GM21381 (cell line): ENCODE data around the gene PEBP1.

Experiments
- ATAC-seq: cut with Tn5 transposase; IDR thresholded peaks from one replicate; pipeline ENCODE4 v1.9.1; 2021; ENCODE audit warnings: mild to moderate bottlenecking, moderate library complexity; ENCODE audit not compliant: unreplicated experiment

Gene PEBP1

DNA sequence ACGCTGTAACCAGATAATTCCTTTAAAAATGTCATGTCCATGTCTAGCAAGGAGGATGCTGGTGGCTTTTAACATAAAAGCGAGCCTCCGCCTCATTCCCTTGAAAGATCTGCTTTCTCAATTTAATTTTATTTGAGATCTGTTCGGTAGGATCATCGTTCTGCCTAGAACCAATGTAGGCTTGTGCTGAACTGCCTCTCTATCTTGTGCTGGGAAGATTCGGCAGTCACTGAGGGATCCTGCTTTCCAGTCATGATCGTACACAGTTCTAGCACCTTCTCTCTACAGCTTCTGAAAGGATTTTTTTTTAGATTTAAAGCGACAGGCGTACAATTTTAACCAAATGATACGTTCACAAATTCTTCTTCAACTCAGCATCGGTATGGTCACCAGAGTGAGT lies 54.3 kb downstream of the PEBP1 start:
- ATAC-seq, result no peak

DNA sequence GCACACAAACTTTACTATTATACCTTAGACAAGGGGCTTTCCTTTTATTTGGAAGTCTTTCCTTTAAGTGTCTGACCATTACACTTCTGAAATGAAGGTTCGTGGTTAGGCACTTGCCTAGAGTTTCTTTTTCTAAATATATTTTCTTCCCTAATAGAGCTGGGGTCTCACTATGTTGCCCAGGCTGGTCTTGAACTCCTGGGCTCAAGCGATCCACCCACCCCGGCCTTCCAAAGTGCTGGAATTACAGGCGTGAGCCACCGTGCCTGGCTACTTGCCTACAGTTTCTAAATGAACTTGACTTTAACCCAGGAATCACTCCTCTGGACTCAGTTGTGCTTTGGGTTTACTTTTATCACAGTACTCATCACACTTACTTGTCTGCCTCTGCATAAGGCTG lies 57.6 kb downstream of the PEBP1 start:
- ATAC-seq, result no peak

DNA sequence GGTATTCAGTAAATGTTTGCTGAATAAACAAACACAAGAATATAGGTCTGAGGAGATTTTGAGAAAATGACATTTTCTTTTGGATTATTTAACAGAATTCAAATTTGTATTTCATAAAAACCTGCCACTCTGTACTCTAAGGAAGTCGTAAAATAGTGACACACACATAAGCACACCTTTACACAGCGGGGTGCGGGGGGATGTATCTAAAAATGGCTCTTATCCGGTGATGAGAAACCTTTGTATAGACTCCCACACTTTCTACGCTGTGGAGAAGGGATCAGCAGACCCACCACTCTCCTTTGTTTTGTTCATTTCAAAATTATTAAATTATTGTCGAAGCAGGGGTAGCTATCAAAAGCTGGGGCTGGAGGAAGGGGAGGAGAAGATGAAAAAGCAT lies 58.0 kb downstream of the PEBP1 start:
- ATAC-seq, result no peak
